K562 (cell line): ENCODE results near the gene PPAT. TPM values are rescaled to one million over a fixed set of nuclear protein-coding genes. Genes with fewer than 3 reads are reported as not detected.

Source experiments
- ATAC-seq: fragments of 200-7000 bp; cut with Tn5 transposase; 3 replicates; pipeline ENCODE4 v1.9.1; 2020; ENCODE audit warnings: moderate library complexity
- BruUV-seq: library from RNA; stranded (reverse); fragments of 400-500 nt; replicated peaks from 2 replicates; lab custom pipeline; 2021; lab: Mats Ljungman, UMichigan
- CTCF ChIA-PET: fragments of 300-600 bp; formaldehyde crosslinking; extraction: SDS; loops from one replicate; lab custom pipeline; 2021; ENCODE audit warnings: low intra/inter-chr PET ratio; lab: Yijun Ruan, JAX
- POLR2A ChIA-PET: fragments of 300-600, 350-650 bp; sonication (Branson Sonifier 250); formaldehyde crosslinking; extraction: SDS; loops from one replicate; lab custom pipeline; 2021; ENCODE audit warnings: antibody characterized with exemption, inconsistent platforms; lab: Yijun Ruan, JAX
- DNase-seq, 4 experiments: peaks; one replicate each; pipeline versions ENCODE4 v3.0.0 to v3.0.0-alpha.2; 2011 to 2018; ENCODE audit warnings: low spot score in 3 of 4, mixed read lengths in 3 of 4; ENCODE audit errors: extremely low read depth in 1 of 4
- FAIRE-seq: peaks from 2 replicates; lab custom pipeline; 2011; peaks lifted over from hg19 to GRCh38; lab: Jason Lieb, UNC
- H2AFZ ChIP-seq: 2 replicates; pipeline ENCODE4 v1.6.0; 2011; ENCODE audit warnings: low read depth, low read length, control low read depth, inconsistent platforms
- H3K27ac ChIP-seq: fragments of 200-600 bp; 3 replicates; pipeline ENCODE4 v1.8.0; 2011; ENCODE audit warnings: low read depth, mild to moderate bottlenecking, control low read depth, inconsistent platforms, low read length, moderate library complexity, mixed read lengths; ENCODE audit errors: extremely low read depth
- H3K27me3 ChIP-seq, 2 experiments: fragments of 300-600 bp in 1 of 2; 2 replicates in 1 of 2; 3 replicates in 1 of 2; pipeline versions ENCODE4 v1.6.0 to v1.8.0; 2011; ENCODE audit warnings: inconsistent platforms in 2 of 2, low read length in 2 of 2, mild to moderate bottlenecking in 1 of 2, mixed read lengths in 1 of 2, moderate library complexity in 1 of 2; ENCODE audit not compliant: control insufficient read depth in 2 of 2, insufficient read depth in 2 of 2
- H3K36me3 ChIP-seq: fragments of 300-600 bp; 3 replicates; pipeline ENCODE4 v1.8.0; 2011; ENCODE audit warnings: mild to moderate bottlenecking, low read length, inconsistent platforms; ENCODE audit not compliant: control insufficient read depth, insufficient read depth
- H3K4me1 ChIP-seq, 2 experiments: fragments of 200-600 bp in 1 of 2; replicated peaks in 1 of 2; 2 replicates in 1 of 2; 3 replicates in 1 of 2; pipeline versions ENCODE4 v1.5.1 to v1.8.0; 2011; ENCODE audit warnings: inconsistent platforms in 2 of 2, low read length in 2 of 2, mild to moderate bottlenecking in 1 of 2, mixed read lengths in 1 of 2, moderate library complexity in 1 of 2; ENCODE audit not compliant: control insufficient read depth in 2 of 2, insufficient read depth in 2 of 2
- H3K4me2 ChIP-seq: 2 replicates; pipeline ENCODE4 v1.6.1; 2011; ENCODE audit warnings: low read length, control low read depth, inconsistent platforms, mixed read lengths; ENCODE audit not compliant: insufficient read depth
- H3K4me3 ChIP-seq: fragments of 200-600 bp; sonication (generic), shearing (Covaris generic); 2 replicates; pipeline ENCODE4 v1.5.1; 2016; ENCODE audit warnings: control low read depth, inconsistent platforms
- H3K79me2 ChIP-seq: fragments of 200-600 bp; 3 replicates; pipeline ENCODE4 v1.8.0; 2011; ENCODE audit warnings: low read length, inconsistent platforms; ENCODE audit not compliant: control insufficient read depth, insufficient read depth
- H3K9ac ChIP-seq, 2 experiments: 2 replicates each; pipeline versions ENCODE4 v1.6.0 to v1.6.1; 2011; ENCODE audit warnings: low read depth in 2 of 2, low read length in 2 of 2, control low read depth in 1 of 2, inconsistent platforms in 1 of 2, mild to moderate bottlenecking in 1 of 2, mixed read lengths in 1 of 2; ENCODE audit not compliant: insufficient read depth in 1 of 2
- H3K9me1 ChIP-seq: one replicate; pipeline ENCODE4 v1.6.0; 2011; ENCODE audit warnings: inconsistent platforms, mild to moderate bottlenecking, low read length, moderate library complexity; ENCODE audit not compliant: control insufficient read depth, insufficient read depth
- H3K9me3 ChIP-seq: replicated peaks from 2 replicates; pipeline ENCODE4 v1.5.1; 2011; ENCODE audit warnings: low read depth, low read length, inconsistent platforms; ENCODE audit not compliant: control insufficient read depth, insufficient read depth
- H4K20me1 ChIP-seq: replicated peaks from 2 replicates; pipeline ENCODE4 v1.6.1; 2011; ENCODE audit warnings: low read length, inconsistent platforms, mixed read lengths; ENCODE audit not compliant: control insufficient read depth, insufficient read depth
- ATF6 ChIP-seq: sonication (generic); formaldehyde crosslinking; IDR thresholded peaks from 2 replicates; pipeline ENCODE4 v1.4.0; 2020; ENCODE audit warnings: mild to moderate bottlenecking, missing genetic modification reagents
- MEIS2 ChIP-seq: fragments of 450-650 bp; IDR thresholded peaks from 2 replicates; pipeline ENCODE4 v1.6.1; 2014; ENCODE audit warnings: mild to moderate bottlenecking; ENCODE audit not compliant: partially characterized antibody
- SNAPC5 ChIP-seq: fragments of 250-450 bp; sonication (Bioruptor Pico); IDR thresholded peaks from 2 replicates; pipeline ENCODE4 v1.8.0; 2021; ENCODE audit warnings: moderate library complexity, mild to moderate bottlenecking, inconsistent platforms
- WGBS: fragments of 100-300 bp; shearing (Covaris generic); methylation state at CpG from one replicate; pipeline ENCODE4 v1.1.6; 2016; ENCODE audit warnings: low coverage, mixed read lengths; ENCODE audit not compliant: insufficient coverage; ENCODE audit errors: missing lambda C conversion rate; 5-methylcytosine and 5-hydroxymethylcytosine counted together
- in situ Hi-C: fragments of 300-500 bp; cut with MboI; formaldehyde crosslinking; loops from 4 replicates; pipeline ENCODE4 v1.15.0; 2018; ENCODE audit warnings: inconsistent platforms, mixed read lengths
- intact Hi-C: fragments of 100-400 bp; cut with micrococcal nuclease; formaldehyde crosslinking; loops from 2 replicates; pipeline ENCODE4 v1.14.2; 2022
- polyA plus RNA-seq, 8 experiments: library from polyadenylated mRNA; depleted of rRNA in 4 of 8; stranded (reverse) in 5 of 8; unstranded in 3 of 8; fragments of >200 nt; fragmentation: Nextera tagmentation in 2 of 8; fragmentation: Illumina TruSeq in 1 of 8; extraction: Ambion mirVana in 2 of 8; extraction: Trizol in 1 of 8; gene quantifications; 2 replicates each; pipeline versions ENCODE4 v1.2.1 to v1.2.3, GENCODE V29; 2011 to 2014; ENCODE audit warnings: inconsistent platforms in 1 of 8, missing spikeins in 1 of 8
- total RNA-seq, 7 experiments: library from RNA; depleted of rRNA in 6 of 7; stranded (reverse); fragments of >200 nt in 6 of 7; fragmentation: Illumina TruSeq in 2 of 7; extraction: Trizol in 2 of 7; gene quantifications; 2 replicates each; pipeline versions ENCODE4 v1.2.1 to v1.2.3, GENCODE V29; 2011 to 2021; ENCODE audit warnings: low replicate concordance in 1 of 7

PPAT gene
- total and polyA plus RNA-seq, 9 of the 15 experiments (the other 6 are each of a cell fraction or from before 2014, with no cell fraction given) = 36.2 to 75.8 (median 55.5) TPM

- peaks cover 13% of the 10 kb centered on the region; the same call in 1 of the 2 replicates for H4K20me1 ChIP-seq
- H3K79me2 ChIP-seq = peaks cover 99% of the 10 kb centered on the region
- no peak overlapping the region for H2AFZ ChIP-seq
- ChIA-PET CTCF (no interaction called here), POLR2A (interaction anchor here (1.2 kb wide), 1 partner anchor 27 kb away, joined by 3 read pairs; no protein-coding TSS in a partner anchor)
- ATAC-seq = no peak
- no peak overlapping the region for H3K4me2 ChIP-seq
- no peak for DNase-seq
- FAIRE-seq = no peak
- in situ Hi-C loops (no loop called here), intact Hi-C loops (no loop called here)
- peaks cover 0 to 2% of the 10 kb centered on the region in 2 experiments; a peak in 1 of 5 replicates for H3K4me1 ChIP-seq
- H3K27ac ChIP-seq = no peak overlapping the region
- peak; percentile 65 for TF ChIP-seq MEIS2
- TF ChIP-seq SNAPC5 (CRISPR knock-in tag) = no peak
- TF ChIP-seq ATF6 (CRISPR knock-in tag) = no peak
- H3K9me1 ChIP-seq = no peaks in the 10 kb centered on the region
- peaks cover 23% of the 10 kb centered on the region; the same call in 2 of the 3 replicates for H3K36me3 ChIP-seq
- H3K9ac ChIP-seq = no peak overlapping the region
- H3K4me3 ChIP-seq = no peak overlapping the region
- 45% methylated on average over 3 of the region's 3 CpGs for WGBS
- BruUV-seq = no TSS peak
- no peaks in the 10 kb centered on the region for H3K27me3 ChIP-seq
- no peaks in the 10 kb centered on the region for H3K9me3 ChIP-seq
Observed at GRCh38 chr4:56416349-56416748, 19.1 kb downstream of the PPAT start.
